ENCODE results near the gene CAPN2. TPM values are rescaled to one million over a fixed set of nuclear protein-coding genes. Genes with fewer than 3 reads are reported as not detected.

Gene CAPN2
- total and polyA plus RNA-seq, 2 experiments from 2014 or later = 8.4 to 17.8 TPM

GRCh38 chr1:223713546-223714420, 1.4 kb downstream of the CAPN2 start:
- Histone ChIP-seq H3K4me3 (peak overlapping the region; percentile 71; the same call in 1 of the 2 replicates), H3K9me2 (ENCODE audit: insufficient read depth) (no peaks in the 10 kb centered on the region), H3K79me2 (replicated peaks; ENCODE audit: insufficient read depth) (no peaks in the 10 kb centered on the region), H3K27me3 (ENCODE audit: insufficient read depth) (peaks cover 76% of the 10 kb centered on the region), H2AFZ (no peak overlapping the region), H3K36me3 (ENCODE audit: insufficient read depth) (no peaks in the 10 kb centered on the region), H3K27ac (ENCODE audit: low read depth) (no peak overlapping the region), H4K20me1 (replicated peaks; ENCODE audit: insufficient read depth) (no peaks in the 10 kb centered on the region), H3F3A (replicated peaks; ENCODE audit: low read depth) (no peaks in the 10 kb centered on the region), H3K4me1 (ENCODE audit: insufficient read depth) (peaks cover 28% of the 10 kb centered on the region), H3K4me2 (peak overlapping the region; percentile 88)
- Mint-ChIP-seq H3K4me3 (peak overlapping the region; percentile 88), H3K9me3 (no peaks in the 10 kb centered on the region), H3K27me3 (ENCODE audit: insufficient read depth, low read depth, poor library complexity) (peaks cover 27% of the 10 kb centered on the region), H3K4me1 (peaks cover 40% of the 10 kb centered on the region), H3K36me3 (ENCODE audit: low read depth) (peaks cover 14% of the 10 kb centered on the region; the same call in 2 of the 3 replicates), H3K27ac (no peak overlapping the region)
- no peak for DNase-seq (ENCODE audit: low spot score)
- TF ChIP-seq STAT1 (IDR thresholded peaks at IDR 0.05; ENCODE audit: unreplicated experiment) (no peak), JUNB (IDR thresholded peaks at IDR 0.05; ENCODE audit: unreplicated experiment) (no peak)
- no peak for ATAC-seq

- Mint-ChIP-seq H3K36me3 (ENCODE audit: low read depth) (peaks cover 18% of the 10 kb centered on the region), H3K27me3 (ENCODE audit: insufficient read depth, low read depth, poor library complexity) (peaks cover 30% of the 10 kb centered on the region), H3K4me3 (no peak overlapping the region), H3K9me3 (no peaks in the 10 kb centered on the region), H3K27ac (no peak overlapping the region), H3K4me1 (peaks cover 46% of the 10 kb centered on the region)
- no peak overlapping the region for H3K4me3 ChIP-seq
- no peak for ATAC-seq
- no peak overlapping the region for H3K27ac ChIP-seq (ENCODE audit: low read depth)
- no peak for DNase-seq (ENCODE audit: low spot score)
- H3K79me2 ChIP-seq (replicated peaks; ENCODE audit: insufficient read depth) = no peaks in the 10 kb centered on the region
- H3K9me2 ChIP-seq (ENCODE audit: insufficient read depth) = no peaks in the 10 kb centered on the region
- H4K20me1 ChIP-seq (replicated peaks; ENCODE audit: insufficient read depth) = no peaks in the 10 kb centered on the region
- no peak overlapping the region for H3K4me2 ChIP-seq
- H3K27me3 ChIP-seq (ENCODE audit: insufficient read depth) = peaks cover 77% of the 10 kb centered on the region
- no peaks in the 10 kb centered on the region for H3K36me3 ChIP-seq (ENCODE audit: insufficient read depth)
- H3K4me1 ChIP-seq (ENCODE audit: insufficient read depth) = peaks cover 31% of the 10 kb centered on the region
- H2AFZ ChIP-seq = no peak overlapping the region
- 0 out of 2 replicates have a peak, but pooled peaks cover under 1% of the 10 kb centered on the region for H3F3A ChIP-seq (replicated peaks; ENCODE audit: low read depth)
- TF ChIP-seq ZNF331 (CRISPR knock-in tag; IDR thresholded peaks at IDR 0.05; ENCODE audit: low read depth) (no peak), CREB1 (CRISPR knock-in tag; IDR thresholded peaks at IDR 0.05; ENCODE audit: low read depth) (no peak), JUNB (IDR thresholded peaks at IDR 0.05; ENCODE audit: unreplicated experiment) (no peak), NANOG (IDR thresholded peaks at IDR 0.05; ENCODE audit: borderline replicate concordance) (no peak), ZNF462 (CRISPR knock-in tag; IDR thresholded peaks at IDR 0.05) (no peak), EZH2 (IDR thresholded peaks at IDR 0.05; ENCODE audit: low read depth, unreplicated experiment) (no peak), EZH2phosphoT487 (IDR thresholded peaks at IDR 0.05; ENCODE audit: unreplicated experiment) (no peak), ZNF114 (CRISPR knock-in tag; IDR thresholded peaks at IDR 0.05) (no peak), ETS1 (IDR thresholded peaks at IDR 0.05) (no peak), REST (IDR thresholded peaks at IDR 0.05; ENCODE audit: unreplicated experiment) (no peak)
Measured at GRCh38 chr1:223714421-223714724, 2.0 kb downstream of the CAPN2 start.
